ENCODE data around the gene PHIP.
"Not testable (repeated sequence)": the region's sequence is repeated elsewhere in the genome, so short reads cannot be mapped to it uniquely, and the experiment has no call there.

The PHIP gene

GRCh38 chr6:79078075-79078969 is at the start of gene PHIP:
Gene PHIP (minus strand): TSS chr6:79078254. CDS start chr6:79078068, 186 bp downstream.
- DNase-seq (ENCODE audit: low read depth in 1 of 2, low spot score in 1 of 2), result peak; percentile 81 to 88

GRCh38 chr6:79127660-79128059 is 49.6 kb upstream of the PHIP start:
- DNase-seq (ENCODE audit: low read depth in 1 of 2, low spot score in 1 of 2), result no peak

DNA sequence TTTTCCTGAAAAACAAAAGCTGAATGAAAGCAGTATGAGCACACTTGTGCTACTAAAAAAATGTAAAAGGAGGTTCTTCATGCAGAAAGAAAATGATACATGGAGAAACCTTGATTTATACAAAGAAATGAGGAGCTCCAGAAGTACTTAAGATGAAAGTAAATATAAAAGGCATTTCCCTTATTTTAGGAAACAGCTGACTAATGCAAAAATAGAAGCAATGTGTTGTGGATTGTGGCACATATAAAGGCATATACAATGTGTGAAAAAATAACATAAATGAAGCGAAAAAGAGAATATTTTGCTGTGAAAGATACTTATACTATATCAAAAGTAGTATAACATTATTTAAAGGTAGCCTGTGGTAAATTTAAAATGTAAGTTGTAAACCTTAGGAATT is 41.2 kb upstream of the PHIP start:
- no peak for DNase-seq (ENCODE audit: low read depth in 1 of 2, low spot score in 1 of 2)

DNA sequence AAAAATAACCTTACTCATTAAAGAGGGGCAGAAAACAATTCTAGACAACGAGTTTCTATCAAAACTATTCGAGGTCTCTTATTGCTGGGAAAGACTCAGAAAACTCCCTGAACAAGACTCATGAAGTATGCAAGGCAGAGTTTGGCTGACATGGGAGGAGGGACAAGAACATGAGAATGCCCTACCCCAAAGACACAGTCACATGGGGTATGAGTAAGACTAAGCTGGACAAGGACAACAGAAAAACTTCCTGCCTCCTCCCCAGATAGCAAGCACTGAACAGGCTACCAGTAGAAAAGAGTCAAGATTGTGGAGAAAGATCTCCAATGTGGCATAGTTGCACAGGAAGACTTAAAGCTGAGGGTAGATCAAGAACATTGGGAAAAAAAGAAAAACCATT is 39.7 kb upstream of the PHIP start:
- no peak for DNase-seq (ENCODE audit: low read depth in 1 of 2, low spot score in 1 of 2)

DNA sequence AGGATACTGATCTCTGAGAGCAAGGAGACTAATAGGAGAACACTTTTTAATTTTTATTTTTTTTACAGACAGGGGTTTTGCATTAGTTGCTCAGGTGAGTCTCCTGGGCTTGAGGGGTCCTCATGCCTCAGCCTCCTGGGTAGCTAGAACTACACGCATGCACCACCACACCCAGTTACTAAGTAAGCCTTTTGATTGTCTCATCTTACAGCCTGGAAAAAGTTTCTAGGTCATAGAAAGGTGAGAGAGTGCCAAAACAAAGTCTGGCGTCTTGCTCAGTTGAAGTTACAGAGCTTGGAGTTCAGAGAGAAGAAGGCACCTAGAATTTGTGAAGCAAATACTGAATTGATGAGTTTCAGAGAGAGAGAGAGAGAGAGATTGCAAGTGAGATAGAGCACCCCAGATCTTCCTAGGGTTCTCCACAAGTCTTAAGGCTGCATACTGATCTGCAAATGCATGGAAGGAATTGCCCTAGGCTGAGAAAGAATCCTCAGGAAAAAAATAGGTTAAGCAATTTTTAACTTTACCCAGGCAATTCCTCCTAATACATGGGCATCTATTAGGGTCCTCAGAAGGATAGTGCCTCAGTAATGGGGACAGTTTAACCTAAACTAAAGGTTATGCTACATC is 37.6 kb upstream of the PHIP start:
- DNase-seq (ENCODE audit: low read depth in 1 of 2, low spot score in 1 of 2), result no peak

GRCh38 chr6:79111549-79111948 is 33.5 kb upstream of the PHIP start:
- no peak for DNase-seq (ENCODE audit: low read depth in 1 of 2, low spot score in 1 of 2)

DNA sequence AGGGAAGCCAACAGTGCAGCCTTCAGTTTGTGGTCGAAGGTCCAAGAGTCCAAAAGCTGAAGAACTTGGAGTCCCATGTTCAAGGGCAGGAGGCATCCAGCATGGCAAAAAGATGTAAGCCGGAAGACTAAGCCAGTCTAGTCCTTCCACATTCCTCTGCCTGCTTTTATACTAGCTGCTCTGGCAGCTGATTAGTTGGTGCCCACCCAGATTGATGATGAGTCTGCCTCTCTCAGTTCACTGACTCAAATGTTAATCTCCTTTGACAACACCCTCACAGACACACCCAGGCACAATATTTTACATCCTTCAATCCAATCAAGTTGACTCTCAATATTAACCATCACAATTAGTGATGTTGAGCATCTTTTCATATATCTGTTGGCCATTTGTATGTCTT is 23.1 kb upstream of the PHIP start:
- DNase-seq (ENCODE audit: low read depth in 1 of 2, low spot score in 1 of 2), result no peak

- no peak for DNase-seq (ENCODE audit: low read depth in 1 of 2, low spot score in 1 of 2)
Observed at GRCh38 chr6:79100304-79100703, 22.2 kb upstream of the PHIP start.

DNA sequence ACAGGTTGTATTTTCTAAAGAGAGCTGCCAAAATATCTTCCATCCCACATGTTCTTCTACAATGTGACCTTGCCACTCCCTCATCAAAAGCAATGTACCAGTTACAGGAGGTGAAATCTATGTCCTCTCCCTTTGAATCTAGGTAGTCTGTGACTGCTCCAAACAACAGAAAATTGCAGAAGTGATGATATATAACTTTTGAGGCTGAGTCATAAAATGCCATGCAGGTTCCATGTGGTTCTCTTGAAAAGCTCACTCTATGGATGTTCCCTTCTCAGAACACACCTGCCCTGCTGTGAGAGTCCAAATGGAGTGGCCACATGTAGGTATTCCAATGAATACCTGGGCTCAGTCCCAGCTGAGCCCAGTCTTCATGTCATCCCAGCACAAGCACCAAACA is 16.9 kb upstream of the PHIP start:
- no peak for DNase-seq (ENCODE audit: low read depth in 1 of 2, low spot score in 1 of 2)

- DNase-seq (ENCODE audit: low read depth in 1 of 2, low spot score in 1 of 2), result not testable (repeated sequence)
Observed at GRCh38 chr6:79091801-79092200, 13.7 kb upstream of the PHIP start.

DNA sequence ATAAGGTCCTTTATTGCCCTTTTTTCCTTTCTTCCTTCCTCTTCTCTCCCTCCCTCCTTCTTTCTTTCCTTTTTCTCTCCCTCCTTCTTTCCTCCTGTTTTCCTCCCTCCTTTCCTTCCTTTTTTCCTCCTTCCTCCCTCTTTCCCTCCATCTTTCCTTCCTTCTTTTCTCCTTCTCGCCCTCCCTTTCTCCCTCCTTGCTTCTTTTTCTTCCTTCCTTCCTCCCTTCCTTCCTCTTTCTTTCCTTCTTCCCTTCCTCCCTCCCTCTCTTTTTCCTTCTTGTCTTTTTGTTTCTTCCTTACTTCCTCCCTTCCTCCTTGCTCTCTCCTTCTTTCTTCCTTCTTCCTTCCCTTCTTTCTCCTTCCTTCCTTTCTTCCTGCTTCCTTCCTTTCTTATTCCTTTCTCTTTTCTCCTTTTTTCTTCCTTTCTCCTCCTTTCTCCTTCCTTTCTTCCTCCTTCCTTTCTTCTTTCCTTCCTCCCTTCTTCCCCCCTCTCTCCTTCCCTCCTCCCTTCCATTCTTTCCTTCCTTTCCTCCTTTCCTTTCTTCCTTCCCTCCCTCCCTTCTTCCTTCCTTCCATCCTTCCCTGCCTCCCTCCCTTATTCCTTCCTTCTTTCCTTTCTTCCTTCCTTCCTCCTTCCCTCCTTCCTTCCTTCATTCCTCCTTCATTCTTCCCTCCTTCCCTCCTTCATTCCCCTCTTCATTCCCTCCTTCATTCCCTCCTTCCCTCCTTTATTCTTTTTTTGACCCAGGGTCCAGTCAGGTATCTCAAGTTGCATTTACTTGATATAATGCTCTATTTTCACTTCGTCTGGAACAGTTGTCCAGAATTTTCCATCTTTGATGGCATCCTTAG is 11.7 kb upstream of the PHIP start:
- DNase-seq (ENCODE audit: low read depth in 1 of 2, low spot score in 1 of 2), result no peak

- DNase-seq (ENCODE audit: low read depth in 1 of 2, low spot score in 1 of 2), result no peak
Observed at GRCh38 chr6:79084693-79085092, 6.6 kb upstream of the PHIP start.

DNA sequence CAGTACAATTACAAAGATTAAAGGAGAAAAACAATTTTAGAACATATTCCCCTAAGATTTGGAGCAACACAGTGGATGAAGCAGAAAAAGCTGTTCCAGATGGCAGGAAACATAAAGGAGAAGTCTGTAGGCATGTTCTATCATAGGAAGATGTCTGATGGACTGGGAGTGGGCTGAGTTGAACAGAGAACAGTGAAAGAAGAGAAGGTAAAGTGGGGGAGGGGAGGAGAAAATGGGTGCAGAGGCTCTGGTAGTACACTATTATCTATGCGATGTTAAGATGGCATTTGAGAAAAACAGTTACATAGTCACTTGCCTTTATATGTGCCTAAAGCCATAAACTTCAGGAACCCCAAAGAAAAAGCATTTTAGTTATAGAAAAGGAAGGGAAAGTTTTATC is 4.2 kb upstream of the PHIP start:
- DNase-seq (ENCODE audit: low read depth in 1 of 2, low spot score in 1 of 2), result no peak

DNA sequence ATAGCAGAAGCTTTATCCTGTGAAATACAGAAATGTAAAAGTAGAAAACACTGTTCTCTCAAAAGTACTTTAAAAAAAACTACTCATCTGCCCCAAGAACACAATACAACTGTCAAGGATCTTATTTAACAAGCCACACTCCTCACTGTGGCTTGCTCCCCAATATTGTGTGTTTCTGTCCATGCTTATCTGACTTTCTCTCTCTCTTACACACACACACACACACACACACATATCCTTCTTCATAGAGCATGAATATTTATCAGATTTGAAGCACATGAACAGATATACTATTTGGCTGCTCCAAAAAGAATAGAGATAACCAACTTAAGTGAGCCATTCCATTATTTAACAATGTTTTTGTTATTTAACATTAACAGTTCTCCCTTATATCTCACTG is 3.6 kb upstream of the PHIP start:
- DNase-seq (ENCODE audit: low read depth in 1 of 2, low spot score in 1 of 2), result no peak

DNA sequence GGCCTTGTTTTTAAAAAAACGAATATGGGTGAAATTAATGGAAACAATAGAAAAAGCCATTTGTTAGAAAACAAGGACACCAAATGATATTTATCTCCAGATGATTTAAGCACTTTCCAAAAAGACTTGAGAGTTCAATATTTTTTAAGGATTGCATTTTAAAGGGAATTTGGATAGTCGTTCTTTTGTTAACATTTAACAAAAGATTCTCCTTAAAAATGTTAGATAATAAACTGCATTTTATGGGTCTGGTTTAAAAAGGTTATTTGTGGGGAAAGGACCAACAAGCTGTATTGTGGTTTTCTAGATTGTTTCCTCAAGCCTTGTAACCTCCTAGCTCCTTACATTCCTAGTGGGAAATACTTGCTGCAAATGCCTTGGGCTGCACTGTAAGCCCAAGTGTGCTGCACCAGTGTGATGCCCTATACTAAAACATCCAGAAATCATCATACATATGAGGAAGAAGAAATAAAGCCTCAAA is 1.5 kb upstream of the PHIP start:
- DNase-seq (ENCODE audit: low read depth in 1 of 2, low spot score in 1 of 2), result no peak

DNA sequence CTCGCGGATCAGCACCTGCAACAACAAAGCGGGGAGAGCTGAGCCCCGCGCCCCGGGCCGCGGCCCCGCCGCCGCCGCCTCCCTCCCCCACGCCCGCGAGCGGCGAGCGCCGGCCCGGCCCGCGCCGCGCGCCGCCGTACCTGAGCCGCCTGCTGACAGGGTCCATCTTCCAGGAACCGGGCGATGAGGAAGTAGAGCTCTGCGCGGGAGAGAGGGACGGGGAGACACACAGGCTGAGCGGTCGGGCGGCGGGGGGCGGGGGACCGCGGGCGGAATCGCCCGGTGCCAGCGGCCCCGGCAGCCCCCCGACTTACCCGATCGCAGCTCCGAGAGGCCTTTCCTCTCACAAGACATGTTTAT is 359 bp downstream of the PHIP start:
- no peak for DNase-seq (ENCODE audit: low read depth in 1 of 2, low spot score in 1 of 2)

DNA sequence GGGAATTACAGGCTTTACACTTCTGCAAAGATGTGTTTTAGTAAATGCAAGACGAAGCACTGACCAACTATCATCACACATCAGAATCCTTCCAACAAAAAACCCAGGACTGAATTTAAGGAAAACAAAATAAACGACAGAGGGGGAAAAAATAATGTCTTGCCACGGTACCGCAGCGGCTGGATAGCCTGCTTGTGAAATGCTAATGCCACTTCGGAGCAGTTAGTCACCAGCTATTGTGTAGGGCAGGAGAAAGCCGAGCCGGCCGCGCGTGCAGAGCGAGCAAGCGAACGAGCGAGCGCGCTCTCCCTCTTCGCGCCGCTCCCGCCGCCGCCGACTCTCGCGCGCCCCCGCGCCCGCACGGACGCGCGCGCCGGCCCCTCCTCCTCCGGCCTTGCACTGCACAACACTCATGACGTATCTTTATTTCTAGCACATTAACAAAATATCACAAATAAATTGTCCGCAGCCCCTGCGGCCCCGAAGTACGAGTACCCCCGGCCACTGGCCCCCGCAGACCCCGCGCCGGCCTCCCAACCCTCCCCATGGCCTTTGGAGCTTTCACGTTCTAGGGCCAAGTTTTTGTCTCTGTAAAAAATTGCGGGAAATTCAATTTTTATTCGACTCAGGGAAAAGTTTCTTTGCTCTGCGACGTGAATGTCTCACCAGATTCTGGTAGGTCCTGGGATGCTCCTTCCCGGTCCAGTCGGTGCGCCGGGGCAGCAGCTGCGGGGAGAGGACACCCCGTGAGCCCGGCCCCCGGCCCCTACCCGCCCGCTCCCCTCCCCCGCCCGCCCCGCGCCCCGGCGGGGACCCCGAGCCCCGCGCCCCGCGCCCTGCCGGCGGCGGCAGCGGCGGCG is 1.0 kb downstream of the PHIP start:
- peak; percentile 79 to 86 for DNase-seq (ENCODE audit: low read depth in 1 of 2, low spot score in 1 of 2)

GRCh38 chr6:79076160-79076559 is 1.9 kb downstream of the PHIP start:
- no peak for DNase-seq (ENCODE audit: low read depth in 1 of 2, low spot score in 1 of 2)

DNA sequence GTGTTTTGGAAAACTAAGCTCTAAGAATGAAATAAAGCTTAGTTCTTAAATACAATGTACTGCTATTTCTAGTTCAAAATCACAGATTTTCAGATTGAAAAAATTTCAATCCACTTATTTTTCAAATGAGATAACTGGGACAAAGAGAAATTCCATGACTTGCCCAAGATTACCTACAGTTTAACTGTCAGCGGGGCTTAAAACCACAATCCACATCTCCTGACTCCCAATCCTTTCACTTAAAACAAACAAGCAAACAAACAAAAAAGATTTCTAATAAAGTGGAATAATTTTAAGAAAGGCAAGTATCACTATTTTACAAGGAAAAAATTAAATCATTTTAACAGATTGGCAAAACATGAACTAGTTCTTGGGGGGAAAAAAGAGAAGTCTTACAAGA is 4.2 kb downstream of the PHIP start:
- no peak for DNase-seq (ENCODE audit: low read depth in 1 of 2, low spot score in 1 of 2)

GRCh38 chr6:79072640-79073181 is 5.3 kb downstream of the PHIP start:
- no peak for DNase-seq (ENCODE audit: low read depth in 1 of 2, low spot score in 1 of 2)
